Hematopoietic multipotent progenitor cell treated with erythropoietin and hydrocortisone succinate and interleukin-3 and kit ligand, for 15 days (in vitro differentiated cells): ENCODE measurements around the gene P2RX5.

Experiments used
- DNase-seq: peaks from one replicate; pipeline ENCODE4 v3.0.0-alpha.2; 2015; ENCODE audit warnings: low spot score

Gene P2RX5

DNA sequence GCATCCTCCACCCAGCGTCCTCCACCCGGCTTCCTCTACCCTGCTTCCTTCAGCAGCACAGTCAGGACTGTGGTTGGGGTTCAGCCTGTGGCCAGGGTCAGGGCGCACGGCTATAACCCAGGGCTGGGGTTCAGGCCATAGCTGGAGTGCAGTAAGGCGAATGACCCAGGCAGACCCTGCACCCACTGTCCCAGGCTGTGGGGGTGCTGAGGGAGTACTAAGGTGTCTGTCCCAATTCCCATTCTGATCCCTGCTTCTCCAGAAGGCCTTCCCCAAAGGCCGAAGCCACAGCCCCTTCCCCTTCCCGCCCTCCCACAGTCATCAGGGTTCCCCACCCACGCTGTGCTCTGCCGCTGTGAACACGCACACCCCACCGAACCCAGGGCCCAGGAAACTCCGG lies 14.9 kb downstream of the P2RX5 start:
- DNase-seq: no peak

DNA sequence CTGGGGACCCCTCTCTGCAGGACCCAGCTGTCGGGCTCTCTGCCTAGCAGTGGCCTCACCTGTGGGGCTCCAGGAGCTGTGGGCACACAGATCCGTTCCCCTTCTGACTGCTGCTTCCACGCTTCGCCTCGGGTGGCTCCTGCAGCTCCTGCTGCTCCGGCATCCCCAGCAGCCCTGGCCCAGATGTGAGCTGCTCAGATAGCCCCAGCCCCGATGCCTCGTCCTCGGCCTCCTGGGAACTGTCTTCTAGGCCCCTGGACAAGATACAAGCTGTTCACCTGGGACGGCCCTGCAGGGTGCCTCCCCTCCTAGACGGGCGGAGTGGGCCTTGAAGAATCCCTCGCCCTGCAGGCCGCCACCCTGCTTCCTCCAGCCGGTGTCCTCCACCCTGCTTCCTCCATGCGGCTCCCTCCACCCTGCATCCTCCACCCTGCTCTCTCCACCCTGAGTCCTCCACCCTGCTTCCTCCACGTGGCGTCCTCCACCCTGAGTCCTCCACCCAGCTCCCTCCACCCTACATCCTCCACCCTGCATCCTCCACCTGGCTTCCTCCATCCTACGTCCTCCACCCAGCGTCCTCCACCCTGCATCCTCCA lies 16.3 kb downstream of the P2RX5 start:
- DNase-seq: no peak

DNA sequence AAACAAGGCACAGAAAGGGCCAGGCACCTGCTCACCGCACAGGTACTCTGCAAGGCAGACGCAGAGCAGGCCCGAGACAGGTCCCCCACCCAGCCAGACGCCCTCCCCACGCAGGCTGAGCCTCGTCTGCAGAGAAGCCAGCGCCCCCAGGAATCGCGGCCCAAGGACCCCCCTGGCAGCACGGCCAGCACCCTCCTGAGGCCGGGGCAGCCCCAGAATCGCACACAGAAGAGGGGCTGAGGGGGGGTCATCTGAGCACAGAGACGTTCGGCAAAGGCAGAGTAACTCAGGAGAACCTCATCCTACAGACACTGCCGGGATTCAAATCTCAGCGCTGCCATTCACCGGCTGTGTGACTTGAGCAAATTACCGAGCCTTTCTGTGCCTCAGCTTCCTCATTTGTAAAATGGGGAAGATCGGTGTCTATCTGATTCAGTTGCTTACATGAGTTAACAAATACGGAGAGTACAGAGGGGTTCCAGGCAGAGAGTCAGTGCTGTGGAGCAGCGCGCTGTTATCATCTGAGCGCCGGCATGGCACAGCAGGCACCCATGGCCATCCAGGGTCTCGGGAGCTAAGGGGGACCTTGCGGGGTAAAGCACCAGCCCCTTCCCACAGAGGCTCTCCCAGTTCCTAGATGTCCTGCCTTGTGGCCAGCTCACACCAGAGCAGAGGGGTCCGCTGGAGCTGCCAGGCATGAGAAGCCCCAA lies 17.0 kb downstream of the P2RX5 start:
- no peak for DNase-seq

DNA sequence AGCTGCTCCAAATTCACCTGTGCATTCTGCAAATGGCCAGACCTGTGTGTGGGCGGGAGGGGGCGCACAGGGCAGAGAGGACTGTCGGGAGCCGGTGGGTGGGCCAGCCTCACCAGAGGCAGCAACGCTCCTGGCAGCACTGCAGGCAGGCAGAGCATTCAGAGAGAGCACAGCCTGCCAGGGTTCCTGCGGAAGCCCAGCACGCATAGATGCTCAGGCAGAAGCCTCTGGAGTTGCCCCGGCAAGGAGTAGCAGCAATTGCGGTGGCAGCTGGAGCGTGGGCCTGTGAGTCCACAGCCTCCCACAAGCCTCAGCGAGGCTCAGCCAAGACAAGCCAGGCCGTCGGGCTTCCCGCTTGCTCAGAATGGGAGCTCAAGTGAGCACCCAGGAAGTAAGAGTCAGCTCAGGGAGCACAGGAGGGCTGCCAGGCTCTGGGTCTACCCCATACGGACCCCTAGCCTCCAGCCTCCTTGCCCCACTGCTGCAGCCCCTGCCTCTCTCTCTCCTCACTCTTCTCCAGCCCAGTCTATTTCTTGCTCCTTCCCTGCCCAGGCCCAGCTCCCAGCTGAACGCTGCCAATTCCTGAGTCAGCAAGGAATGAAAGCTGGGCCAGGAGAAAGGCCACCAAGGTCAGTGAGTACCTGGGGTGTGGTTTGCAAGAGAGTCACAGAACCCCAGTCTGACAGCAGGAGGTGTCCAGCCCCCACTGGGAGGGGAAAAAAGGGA lies 17.7 kb downstream of the P2RX5 start:
- DNase-seq: no peak

DNA sequence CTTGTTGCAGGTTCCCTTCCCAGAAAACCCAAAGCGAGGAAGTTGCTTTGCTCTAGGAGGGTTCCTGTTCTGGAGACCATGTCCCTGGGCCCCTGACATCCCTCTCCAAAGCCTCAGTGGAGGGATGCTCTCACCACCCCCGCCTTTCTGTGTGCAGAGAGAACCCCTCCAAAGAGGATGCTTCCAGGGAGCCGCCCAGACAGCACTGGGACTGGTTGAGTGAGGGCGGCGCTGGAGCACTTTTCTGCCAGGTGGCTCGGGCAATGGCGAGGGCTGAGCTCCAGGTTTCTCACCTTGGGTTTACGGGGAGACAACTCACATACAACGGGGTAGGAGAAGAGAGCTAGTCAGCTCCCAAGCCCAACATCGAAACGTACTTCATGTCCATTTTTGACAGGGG lies 20.1 kb downstream of the P2RX5 start:
- no peak for DNase-seq

DNA sequence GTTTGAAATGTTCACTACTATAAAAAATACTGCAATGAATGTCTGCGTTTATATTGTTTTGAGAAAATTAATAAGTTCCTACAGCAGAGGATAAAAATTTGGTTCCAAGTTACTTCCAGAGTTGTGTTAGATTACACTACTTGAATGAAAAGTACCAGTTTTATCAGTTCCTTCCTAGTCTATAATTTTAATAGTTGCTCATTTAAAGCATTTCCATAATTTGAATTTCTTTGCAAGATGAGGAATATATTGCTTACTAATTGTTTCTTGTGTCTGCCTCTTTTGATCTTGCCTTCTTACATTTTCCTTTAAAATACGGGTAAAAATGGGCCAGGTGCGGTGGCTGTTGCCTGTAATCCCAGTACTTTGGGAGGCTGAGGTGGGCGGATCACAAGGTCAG lies 23.4 kb downstream of the P2RX5 start:
- no peak for DNase-seq

DNA sequence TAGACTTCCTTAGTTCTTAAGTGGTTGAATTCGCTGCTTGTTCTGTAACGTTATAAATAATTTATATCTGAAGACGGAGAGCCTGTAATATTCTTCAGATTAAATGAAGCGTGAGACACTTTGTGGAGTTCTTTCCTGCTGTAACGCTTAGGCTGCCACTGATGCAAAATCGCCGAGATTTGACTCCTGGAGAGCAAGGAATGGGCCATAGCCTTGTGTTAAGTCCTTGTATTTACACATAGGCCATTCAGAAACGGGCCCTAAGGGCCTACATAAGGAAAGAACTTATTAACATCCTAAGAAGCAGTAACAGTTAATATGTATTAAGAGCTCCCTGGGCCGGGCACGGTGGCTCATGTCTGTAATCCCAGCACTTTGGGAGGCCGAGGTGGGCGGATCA lies 26.4 kb downstream of the P2RX5 start:
- no peak for DNase-seq

DNA sequence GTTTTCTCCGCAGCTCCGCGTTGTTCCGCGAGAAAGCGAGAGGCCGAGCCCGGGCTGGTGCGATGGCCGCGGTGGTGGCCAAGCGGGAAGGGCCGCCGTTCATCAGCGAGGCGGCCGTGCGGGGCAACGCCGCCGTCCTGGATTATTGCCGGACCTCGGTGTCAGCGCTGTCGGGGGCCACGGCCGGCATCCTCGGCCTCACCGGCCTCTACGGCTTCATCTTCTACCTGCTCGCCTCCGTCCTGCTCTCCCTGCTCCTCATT lies 26.9 kb downstream of the P2RX5 start:
- DNase-seq: no peak

DNA sequence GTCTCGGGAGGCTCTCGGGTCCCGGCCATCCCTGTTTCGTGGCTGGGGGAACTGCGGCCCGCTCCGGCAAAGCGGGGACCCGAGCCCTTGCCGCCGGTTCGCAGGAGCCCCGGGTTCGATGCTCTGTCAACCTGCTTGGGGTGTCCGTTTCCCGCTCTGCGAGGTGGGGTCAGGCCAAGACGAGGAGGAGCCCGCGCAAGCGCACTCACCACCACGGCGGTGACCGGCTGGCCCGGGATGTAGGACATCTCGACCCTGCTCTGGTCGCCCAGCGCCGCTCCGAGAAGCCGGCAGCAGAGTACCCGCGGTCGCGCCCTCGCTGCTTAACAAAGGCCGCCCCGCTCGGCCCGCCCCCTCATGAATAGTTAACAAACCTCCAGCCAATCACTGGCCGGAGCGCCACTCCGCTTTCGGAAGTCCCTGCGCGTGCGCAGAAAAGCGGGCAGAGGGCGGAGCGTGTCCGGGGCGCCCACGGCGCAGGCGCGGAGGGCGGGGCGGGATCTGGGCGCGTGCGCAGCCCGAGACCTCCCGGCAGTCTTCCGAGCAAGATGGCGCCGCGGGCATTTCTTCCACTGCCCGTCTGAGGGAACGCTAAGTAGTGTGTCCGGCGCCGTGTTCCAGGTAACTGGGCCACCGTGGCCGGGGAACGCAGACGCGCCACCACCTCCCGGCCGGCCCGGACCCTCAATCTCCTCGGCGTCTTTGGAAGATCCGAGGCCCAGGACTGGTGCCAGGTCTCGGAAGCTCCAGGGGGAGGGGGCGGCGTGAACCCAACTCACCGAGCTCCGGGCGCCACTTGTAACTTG lies 27.5 kb downstream of the P2RX5 start, which contains the start of the genes EMC6 and TAX1BP3:
TSS of gene EMC6 (plus strand) at position 534 of the 806 bp plus-strand sequence. CDS start 335 bp downstream, outside the sequence.
TSS of gene TAX1BP3 (minus strand) at position 300 of the 806 bp plus-strand sequence. CDS start at position 248, 52 bp downstream.
- DNase-seq: peak; percentile 98

DNA sequence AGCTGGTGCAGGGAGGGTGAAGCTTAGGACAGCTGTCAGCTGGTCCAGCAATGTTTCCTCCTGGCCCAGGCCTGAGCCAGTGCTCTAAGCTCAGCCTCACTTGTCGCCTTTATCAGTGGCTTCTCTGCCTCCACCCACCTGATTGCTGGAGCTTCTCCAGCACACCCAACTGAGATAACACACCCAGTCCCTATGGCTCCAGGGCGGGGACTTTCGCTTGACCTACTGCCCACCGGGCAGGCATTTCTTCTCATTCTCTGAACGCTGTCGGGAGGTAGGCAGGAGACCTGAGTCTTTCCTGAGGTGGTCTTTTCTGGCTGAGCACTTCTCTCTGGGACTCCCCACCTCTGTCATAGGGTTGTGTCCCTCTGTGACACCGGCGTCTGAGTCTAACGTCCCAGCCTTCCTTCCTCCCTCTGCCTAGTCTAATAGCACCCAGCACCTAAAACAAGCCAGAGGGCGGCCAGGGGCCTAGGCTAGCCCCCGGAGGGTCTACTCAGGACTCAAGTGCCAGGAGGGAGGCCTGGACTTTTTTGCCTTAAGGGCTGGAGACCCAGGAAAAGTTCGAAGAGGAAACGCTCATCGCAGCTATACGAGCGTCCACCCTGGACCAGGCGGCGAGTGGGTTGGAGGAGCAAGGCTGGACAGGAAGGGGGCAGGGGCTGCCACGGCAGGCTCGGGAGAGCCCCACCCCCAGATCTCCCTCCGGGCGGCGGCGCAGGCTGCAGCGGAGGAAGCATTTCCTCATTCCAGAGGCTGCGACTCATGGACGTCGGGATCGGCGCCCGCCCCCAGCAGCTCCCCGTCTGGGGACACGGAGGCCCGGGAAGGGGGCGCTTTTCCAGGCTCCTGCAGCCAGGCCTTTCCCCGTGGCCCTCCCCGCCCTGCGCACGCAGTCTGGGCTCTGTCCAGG lies 28.3 kb downstream of the P2RX5 start:
- peak; percentile 71 for DNase-seq

DNA sequence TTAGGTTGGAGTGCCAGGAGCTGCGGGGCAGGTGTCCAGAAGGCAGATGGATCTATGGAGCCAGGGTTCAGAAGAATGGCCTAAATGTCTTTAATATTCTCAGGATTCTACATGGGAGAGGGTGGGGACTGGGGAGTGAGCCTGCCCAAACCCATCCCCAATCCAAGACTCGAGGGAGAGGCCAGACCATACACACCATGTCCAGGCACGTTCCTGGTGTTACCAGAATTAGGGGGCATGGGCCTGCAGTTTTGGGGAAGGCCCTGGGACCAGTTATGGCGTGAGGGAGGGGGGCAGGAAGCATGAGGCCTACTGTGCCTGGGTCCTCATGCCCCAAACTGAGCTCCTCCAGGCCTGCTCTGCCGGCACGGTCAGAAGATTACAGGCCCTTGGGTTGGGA lies 29.4 kb downstream of the P2RX5 start:
- no peak for DNase-seq

DNA sequence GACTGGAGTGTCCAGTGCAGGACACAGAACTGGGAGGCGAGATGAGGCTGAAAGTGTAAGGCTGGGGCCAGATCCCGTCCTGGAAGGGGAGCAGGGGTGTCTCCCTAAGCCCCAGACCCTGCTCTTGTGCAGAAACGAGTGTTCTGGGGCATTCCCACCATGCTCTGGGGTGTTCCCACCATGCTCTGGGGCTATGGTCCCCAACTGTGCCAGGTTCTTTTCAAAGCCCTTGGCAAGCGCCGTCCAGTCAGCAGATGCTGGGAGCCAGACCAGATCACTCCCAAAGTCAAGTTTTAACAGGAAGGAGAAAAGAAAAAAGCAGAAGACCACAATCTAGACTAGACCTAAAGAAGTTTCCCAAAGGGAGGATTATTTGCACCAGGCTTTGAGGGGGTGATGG lies 30.1 kb downstream of the P2RX5 start:
- DNase-seq: no peak

DNA sequence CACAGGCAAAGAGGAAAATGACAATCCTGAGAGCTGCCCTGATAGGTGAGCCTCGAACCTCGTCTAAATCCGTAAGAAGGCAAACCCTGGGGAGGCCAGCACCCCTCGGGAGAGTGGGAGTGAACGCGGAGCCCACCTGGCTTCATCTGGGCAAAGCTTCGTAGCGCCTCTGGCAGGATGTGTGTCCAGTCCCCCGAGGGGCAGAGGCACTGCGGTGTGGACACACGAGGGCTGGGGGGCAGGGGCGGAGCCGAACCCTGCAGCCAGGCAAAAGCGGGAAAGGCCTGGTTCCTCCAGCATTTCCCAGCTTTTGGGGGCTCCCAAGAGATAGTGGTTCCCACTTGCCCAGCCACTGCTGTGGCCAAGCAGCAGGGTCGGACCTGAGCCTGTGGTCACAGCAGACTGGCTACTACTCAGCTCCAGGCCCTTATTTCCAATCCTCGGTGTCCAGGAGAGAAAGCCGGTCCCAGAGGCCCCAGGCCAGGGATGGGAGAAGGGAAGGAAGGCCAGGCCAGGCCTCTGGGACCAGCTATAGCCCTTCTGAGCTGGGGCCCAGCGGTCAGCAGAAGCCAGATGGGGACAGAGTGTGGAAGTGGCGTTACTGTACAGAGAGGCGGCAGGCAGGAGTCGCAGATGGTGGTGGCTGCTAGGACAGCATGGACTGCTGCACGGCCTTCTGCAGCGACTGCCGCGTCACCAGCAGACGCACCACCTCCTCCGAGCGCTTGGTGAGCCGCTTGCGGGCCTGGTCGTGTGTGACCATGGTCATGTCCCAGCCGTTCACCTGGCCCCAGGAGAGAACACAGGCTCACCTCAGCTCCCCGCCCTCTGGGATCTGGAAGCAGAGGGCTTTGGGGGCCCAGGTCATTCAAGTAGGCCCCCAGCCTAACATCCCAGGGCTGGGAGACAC lies 32.6 kb downstream of the P2RX5 start:
- no peak for DNase-seq

DNA sequence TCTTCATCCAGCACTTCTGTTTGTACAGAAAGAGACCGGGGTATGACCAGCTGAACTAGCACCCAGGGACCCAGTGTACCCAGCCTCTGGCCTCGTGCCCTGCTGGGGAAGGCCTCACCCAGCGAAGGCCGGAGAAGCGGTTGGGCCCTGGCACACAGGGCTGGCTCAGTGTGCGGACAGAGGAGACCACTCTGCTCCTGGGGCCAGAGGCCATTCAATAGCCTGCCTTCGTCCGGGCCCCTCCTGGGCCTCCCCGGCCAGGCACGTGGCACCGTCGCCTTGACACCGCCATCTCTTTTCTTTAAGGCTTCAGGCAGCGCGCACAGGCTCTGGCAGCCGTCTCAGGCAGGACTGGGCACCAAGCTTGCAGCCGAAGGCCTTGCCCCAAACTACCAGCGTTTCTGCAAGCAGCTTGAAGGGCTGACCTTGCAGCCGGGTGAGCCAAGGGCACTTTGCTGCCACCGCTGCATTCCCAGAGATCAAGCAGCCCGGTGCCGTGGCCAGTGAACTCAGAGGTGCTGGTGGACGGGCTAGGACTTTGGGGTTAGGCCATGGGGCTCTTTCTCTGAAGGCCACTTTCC lies 35.6 kb downstream of the P2RX5 start:
- no peak for DNase-seq

DNA sequence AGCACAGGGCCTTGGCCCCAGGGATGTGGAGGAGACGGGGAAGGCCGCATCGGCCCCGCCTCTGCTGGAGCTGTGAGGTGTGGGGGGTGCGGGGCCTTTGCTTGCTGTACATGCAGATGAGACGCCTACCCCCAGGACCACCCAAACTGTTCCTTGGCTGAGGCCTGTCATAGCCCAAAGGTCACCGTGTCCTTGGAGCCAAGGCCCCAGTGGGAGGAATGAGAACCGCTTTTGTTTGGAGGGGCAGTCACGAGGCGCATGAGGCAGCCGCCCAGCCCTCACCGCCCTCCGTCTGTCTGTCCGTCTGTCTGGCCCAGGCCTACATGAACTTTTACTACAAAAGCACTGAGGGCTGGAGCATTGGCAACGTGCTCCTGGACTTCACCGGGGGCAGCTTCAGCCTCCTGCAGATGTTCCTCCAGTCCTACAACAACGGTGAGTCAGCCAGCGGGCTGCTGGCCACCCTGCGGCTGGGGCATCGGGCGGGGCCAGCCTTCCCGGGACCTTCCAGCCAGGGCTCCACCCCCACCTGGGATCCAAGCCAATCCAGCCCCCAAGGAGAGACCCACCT lies 36.3 kb downstream of the P2RX5 start:
- no peak for DNase-seq

DNA sequence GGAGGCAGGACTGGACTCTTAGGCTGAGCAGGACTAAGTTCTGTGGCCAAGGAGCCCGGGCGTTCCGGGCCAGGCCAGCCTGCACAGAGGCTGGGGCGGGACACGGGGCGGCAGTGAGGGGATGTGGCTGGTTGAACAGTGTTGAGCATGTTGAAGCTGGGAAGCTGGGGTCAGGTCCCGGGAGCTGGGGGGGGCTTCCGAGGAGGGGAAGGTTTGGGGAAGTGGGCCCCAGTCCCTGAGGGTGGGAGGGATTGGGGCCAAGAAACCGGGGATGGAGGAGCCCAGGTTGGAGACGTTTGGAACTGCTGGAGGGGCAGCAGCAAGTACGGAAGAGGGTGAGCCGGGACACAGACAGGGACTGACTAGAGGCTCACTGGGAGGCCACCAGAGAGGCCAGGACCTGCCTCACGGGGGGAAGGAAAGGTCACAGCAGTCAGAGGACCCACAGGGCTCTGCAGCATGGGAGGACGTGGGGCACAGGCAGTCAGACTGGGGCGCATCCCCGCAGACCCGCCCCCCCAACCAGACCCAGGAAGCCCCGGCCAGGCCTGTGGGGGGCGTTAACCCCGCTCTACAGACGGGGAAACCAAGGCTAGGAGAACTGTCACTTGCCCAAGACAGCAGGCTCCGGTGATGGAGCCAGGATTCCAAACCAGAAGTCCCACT lies 37.0 kb downstream of the P2RX5 start:
- DNase-seq: no peak

DNA sequence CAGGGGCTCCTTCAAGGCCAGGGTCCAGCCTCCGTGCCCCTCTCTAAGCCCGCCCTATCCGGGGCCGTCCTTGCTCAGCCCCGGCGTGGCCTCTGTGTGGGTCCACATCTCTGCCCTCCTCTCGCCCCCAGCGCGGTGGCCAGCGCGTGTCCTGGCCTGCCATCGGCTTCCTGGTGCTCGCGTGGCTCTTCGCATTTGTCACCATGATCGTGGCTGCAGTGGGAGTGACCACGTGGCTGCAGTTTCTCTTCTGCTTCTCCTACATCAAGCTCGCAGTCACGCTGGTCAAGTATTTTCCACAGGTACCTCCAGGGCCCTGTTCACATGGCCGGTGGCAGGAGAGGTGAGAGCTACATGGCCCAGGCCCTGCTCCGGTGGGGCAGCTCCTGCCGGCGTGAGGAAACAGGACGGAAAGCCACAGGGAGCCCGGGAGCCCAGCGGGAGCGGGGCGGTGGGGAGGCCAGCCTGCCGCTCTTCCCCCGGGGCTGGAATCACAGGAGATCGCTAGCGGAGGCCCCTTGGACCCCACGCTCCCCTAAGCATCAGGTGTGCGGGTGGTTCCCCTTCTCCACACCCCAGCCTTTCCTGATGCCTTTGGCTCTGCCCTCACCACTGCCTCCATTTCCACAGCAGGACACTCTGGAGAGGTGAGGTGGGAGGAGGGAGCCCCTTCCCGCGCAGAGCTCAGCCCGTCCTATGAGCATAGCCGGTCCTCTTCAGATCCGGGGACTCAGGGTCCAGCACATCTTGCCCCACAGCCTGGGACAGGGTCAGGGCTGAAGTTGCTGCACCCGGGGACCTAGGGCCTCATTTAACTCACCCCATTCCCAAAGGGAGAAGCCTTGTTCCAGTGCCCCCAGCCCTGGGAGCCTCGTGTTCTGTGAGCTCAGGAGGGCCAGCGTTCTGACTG lies 37.8 kb downstream of the P2RX5 start:
- DNase-seq: no peak

DNA sequence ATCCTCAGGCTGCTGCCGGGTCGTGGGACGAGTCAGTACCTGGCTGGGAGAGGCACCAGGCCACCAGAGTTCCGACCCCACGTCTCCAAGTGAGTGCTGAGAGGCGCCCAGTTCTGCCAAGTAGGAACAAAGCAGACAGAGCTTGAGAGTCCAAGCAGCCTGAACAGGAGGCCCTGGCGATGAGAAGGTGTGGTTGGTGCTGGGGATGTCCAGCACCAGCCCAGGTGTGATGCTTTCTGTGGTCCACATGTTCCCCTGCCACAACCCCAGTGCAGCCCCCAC lies 38.4 kb downstream of the P2RX5 start:
- no peak for DNase-seq
